SK-N-SH treated with all-trans-retinoic acid at 6 μM for 48 hours (cell line): ENCODE data around the gene HYI.

Experiments
- ATAC-seq: fragments of 200-7000 bp; cut with Tn5 transposase; 3 replicates; pipeline ENCODE4 v1.9.1; 2020; ENCODE audit warnings: mild to moderate bottlenecking, moderate library complexity
- ARNTL ChIP-seq: fragments of 450-650 bp; formaldehyde crosslinking; IDR thresholded peaks from 2 replicates; pipeline ENCODE4 v1.5.0; 2020; ENCODE audit warnings: low read depth, mild to moderate bottlenecking, moderate library complexity, borderline replicate concordance
- BACH2 ChIP-seq: fragments of 250-450 bp; sonication (Bioruptor Pico); IDR thresholded peaks from 2 replicates; pipeline ENCODE4 v1.9.0; 2021; ENCODE audit warnings: mild to moderate bottlenecking, borderline replicate concordance
- CSDC2 ChIP-seq: fragments of 250-450 bp; sonication (Bioruptor Pico); IDR thresholded peaks from 2 replicates; pipeline ENCODE4 v1.5.0; 2020; ENCODE audit warnings: mild to moderate bottlenecking, moderate library complexity
- ESRRG ChIP-seq: fragments of 250-450 bp; sonication (Bioruptor Pico); IDR thresholded peaks from 2 replicates; pipeline ENCODE4 v1.6.1; 2021; ENCODE audit warnings: mild to moderate bottlenecking
- ISL1 ChIP-seq: fragments of 250-450 bp; sonication (Bioruptor Pico); IDR thresholded peaks from 2 replicates; pipeline ENCODE4 v2.1.2; 2022; ENCODE audit warnings: mild to moderate bottlenecking, moderate library complexity
- OSR1 ChIP-seq: fragments of 250-450 bp; sonication (Bioruptor Pico); IDR thresholded peaks from 2 replicates; pipeline ENCODE4 v1.8.0; 2022; ENCODE audit warnings: moderate library complexity, mild to moderate bottlenecking, inconsistent platforms
- RARB ChIP-seq: fragments of 250-450 bp; sonication (Bioruptor Pico); IDR thresholded peaks from 2 replicates; pipeline ENCODE4 v1.8.0; 2021; ENCODE audit warnings: mild to moderate bottlenecking, moderate library complexity
- TCF4 ChIP-seq: fragments of 250-450 bp; sonication (Bioruptor Pico); IDR thresholded peaks from 2 replicates; pipeline ENCODE4 v1.8.0; 2021; ENCODE audit warnings: mild to moderate bottlenecking, moderate library complexity, borderline replicate concordance
- TOX ChIP-seq: fragments of 250-450 bp; sonication (Bioruptor Pico); IDR thresholded peaks from 2 replicates; pipeline ENCODE4 v1.8.0; 2021; ENCODE audit warnings: mild to moderate bottlenecking, moderate library complexity, borderline replicate concordance
- ZC3H10 ChIP-seq: fragments of 250-450 bp; sonication (Bioruptor Pico); IDR thresholded peaks from 2 replicates; pipeline ENCODE4 v1.5.1; 2021; ENCODE audit warnings: mild to moderate bottlenecking, moderate library complexity
- ZFP3 ChIP-seq: fragments of 250-450 bp; sonication (Bioruptor Pico); IDR thresholded peaks from 2 replicates; pipeline ENCODE4 v1.5.0; 2020; ENCODE audit warnings: mild to moderate bottlenecking, moderate library complexity
- ZNF8 ChIP-seq: fragments of 450-650 bp; formaldehyde crosslinking; IDR thresholded peaks from 2 replicates; pipeline ENCODE4 v1.5.0; 2020; ENCODE audit warnings: mild to moderate bottlenecking, moderate library complexity
- TF ChIP-seq, protein P1 (sequence below): fragments of 250-450 bp; sonication (Bioruptor Pico); IDR thresholded peaks from 2 replicates; pipeline ENCODE4 v1.5.0; 2020; ENCODE audit warnings: mild to moderate bottlenecking, moderate library complexity
- TF ChIP-seq, protein P2 (sequence below): fragments of 250-450 bp; sonication (Bioruptor Pico); IDR thresholded peaks from 2 replicates; pipeline ENCODE4 v1.5.1; 2020; ENCODE audit warnings: low read depth, mild to moderate bottlenecking, moderate library complexity
- TF ChIP-seq, protein P3 (sequence below): fragments of 250-450 bp; sonication (Bioruptor Pico); IDR thresholded peaks from 2 replicates; pipeline ENCODE4 v1.5.1; 2021; ENCODE audit warnings: mild to moderate bottlenecking, moderate library complexity
- TF ChIP-seq, protein P4 (sequence below): fragments of 250-450 bp; sonication (Bioruptor Pico); IDR thresholded peaks from 2 replicates; pipeline ENCODE4 v1.8.0; 2020; ENCODE audit warnings: mild to moderate bottlenecking, moderate library complexity, borderline replicate concordance

Gene HYI

DNA sequence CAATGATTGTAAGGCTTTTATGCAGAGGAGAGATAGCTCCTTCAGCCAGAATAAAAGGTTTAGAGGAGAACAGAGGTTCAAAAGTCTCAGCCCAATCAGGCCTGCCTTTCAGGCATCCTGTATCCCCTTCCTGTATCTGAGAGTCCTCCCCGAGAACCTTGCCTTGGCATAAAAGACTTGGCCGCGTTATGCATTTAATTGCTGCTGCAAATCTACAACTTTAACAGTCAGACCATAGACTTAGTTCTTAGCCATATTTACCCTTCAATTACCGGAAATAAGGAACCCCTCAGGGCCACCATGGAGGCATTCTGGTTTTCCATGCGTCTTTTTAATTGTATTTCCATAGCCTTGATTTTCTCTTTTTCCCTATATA lies 18.3 kb upstream of the HYI start (continued):
- TF ChIP-seq, protein P1, sequence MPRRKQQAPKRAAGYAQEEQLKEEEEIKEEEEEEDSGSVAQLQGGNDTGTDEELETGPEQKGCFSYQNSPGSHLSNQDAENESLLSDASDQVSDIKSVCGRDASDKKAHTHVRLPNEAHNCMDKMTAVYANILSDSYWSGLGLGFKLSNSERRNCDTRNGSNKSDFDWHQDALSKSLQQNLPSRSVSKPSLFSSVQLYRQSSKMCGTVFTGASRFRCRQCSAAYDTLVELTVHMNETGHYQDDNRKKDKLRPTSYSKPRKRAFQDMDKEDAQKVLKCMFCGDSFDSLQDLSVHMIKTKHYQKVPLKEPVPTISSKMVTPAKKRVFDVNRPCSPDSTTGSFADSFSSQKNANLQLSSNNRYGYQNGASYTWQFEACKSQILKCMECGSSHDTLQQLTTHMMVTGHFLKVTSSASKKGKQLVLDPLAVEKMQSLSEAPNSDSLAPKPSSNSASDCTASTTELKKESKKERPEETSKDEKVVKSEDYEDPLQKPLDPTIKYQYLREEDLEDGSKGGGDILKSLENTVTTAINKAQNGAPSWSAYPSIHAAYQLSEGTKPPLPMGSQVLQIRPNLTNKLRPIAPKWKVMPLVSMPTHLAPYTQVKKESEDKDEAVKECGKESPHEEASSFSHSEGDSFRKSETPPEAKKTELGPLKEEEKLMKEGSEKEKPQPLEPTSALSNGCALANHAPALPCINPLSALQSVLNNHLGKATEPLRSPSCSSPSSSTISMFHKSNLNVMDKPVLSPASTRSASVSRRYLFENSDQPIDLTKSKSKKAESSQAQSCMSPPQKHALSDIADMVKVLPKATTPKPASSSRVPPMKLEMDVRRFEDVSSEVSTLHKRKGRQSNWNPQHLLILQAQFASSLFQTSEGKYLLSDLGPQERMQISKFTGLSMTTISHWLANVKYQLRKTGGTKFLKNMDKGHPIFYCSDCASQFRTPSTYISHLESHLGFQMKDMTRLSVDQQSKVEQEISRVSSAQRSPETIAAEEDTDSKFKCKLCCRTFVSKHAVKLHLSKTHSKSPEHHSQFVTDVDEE (CRISPR knock-in tag): no peak
- TF ChIP-seq RARB (CRISPR knock-in tag): no peak
- TF ChIP-seq ZFP3 (CRISPR knock-in tag): no peak
- TF ChIP-seq, protein P2, sequence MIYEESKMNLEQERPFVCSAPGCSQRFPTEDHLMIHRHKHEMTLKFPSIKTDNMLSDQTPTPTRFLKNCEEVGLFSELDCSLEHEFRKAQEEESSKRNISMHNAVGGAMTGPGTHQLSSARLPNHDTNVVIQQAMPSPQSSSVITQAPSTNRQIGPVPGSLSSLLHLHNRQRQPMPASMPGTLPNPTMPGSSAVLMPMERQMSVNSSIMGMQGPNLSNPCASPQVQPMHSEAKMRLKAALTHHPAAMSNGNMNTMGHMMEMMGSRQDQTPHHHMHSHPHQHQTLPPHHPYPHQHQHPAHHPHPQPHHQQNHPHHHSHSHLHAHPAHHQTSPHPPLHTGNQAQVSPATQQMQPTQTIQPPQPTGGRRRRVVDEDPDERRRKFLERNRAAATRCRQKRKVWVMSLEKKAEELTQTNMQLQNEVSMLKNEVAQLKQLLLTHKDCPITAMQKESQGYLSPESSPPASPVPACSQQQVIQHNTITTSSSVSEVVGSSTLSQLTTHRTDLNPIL: no peak
- no peak for TF ChIP-seq TCF4
- TF ChIP-seq CSDC2: no peak
- TF ChIP-seq, protein P3, sequence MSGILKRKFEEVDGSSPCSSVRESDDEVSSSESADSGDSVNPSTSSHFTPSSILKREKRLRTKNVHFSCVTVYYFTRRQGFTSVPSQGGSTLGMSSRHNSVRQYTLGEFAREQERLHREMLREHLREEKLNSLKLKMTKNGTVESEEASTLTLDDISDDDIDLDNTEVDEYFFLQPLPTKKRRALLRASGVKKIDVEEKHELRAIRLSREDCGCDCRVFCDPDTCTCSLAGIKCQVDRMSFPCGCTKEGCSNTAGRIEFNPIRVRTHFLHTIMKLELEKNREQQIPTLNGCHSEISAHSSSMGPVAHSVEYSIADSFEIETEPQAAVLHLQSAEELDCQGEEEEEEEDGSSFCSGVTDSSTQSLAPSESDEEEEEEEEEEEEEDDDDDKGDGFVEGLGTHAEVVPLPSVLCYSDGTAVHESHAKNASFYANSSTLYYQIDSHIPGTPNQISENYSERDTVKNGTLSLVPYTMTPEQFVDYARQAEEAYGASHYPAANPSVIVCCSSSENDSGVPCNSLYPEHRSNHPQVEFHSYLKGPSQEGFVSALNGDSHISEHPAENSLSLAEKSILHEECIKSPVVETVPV (CRISPR knock-in tag): no peak

DNA sequence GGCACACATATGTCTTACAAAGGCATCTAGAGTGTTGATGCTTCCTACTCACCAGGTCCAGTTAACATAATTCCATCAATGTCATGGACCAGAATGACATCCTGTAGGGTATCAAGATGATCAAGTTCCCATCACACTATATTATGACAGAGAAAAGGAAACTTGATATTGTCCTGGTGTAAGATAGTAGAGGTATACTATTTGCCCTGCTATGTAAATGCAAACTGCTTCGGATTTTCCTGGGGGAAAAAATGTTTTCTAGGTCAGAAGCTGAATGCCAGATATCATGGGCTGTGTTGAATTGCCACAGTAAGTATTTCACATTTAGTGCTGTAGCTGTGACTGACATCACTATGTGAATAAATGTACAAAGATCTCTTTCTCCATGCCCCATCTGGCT lies 16.2 kb upstream of the HYI start:
- TF ChIP-seq ZFP3 (CRISPR knock-in tag): no peak
- no peak for TF ChIP-seq ZC3H10 (CRISPR knock-in tag)
- TF ChIP-seq CSDC2: no peak
- TF ChIP-seq RARB (CRISPR knock-in tag): no peak
- TF ChIP-seq TOX (CRISPR knock-in tag): no peak
- TF ChIP-seq, protein P1 (CRISPR knock-in tag): no peak
- TF ChIP-seq ISL1 (CRISPR knock-in tag): no peak
- TF ChIP-seq, protein P3 (CRISPR knock-in tag): no peak
- TF ChIP-seq, protein P4, sequence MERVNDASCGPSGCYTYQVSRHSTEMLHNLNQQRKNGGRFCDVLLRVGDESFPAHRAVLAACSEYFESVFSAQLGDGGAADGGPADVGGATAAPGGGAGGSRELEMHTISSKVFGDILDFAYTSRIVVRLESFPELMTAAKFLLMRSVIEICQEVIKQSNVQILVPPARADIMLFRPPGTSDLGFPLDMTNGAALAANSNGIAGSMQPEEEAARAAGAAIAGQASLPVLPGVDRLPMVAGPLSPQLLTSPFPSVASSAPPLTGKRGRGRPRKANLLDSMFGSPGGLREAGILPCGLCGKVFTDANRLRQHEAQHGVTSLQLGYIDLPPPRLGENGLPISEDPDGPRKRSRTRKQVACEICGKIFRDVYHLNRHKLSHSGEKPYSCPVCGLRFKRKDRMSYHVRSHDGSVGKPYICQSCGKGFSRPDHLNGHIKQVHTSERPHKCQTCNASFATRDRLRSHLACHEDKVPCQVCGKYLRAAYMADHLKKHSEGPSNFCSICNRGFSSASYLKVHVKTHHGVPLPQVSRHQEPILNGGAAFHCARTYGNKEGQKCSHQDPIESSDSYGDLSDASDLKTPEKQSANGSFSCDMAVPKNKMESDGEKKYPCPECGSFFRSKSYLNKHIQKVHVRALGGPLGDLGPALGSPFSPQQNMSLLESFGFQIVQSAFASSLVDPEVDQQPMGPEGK: no peak
- no peak for TF ChIP-seq BACH2
- TF ChIP-seq ARNTL (CRISPR knock-in tag): no peak
- no peak for TF ChIP-seq ZNF8 (CRISPR knock-in tag)
- TF ChIP-seq OSR1 (CRISPR knock-in tag): no peak
- TF ChIP-seq ESRRG (CRISPR knock-in tag): no peak
- TF ChIP-seq, protein P2: no peak
- TF ChIP-seq, all 23 proteins: peak for 0
- no peak for ATAC-seq

DNA sequence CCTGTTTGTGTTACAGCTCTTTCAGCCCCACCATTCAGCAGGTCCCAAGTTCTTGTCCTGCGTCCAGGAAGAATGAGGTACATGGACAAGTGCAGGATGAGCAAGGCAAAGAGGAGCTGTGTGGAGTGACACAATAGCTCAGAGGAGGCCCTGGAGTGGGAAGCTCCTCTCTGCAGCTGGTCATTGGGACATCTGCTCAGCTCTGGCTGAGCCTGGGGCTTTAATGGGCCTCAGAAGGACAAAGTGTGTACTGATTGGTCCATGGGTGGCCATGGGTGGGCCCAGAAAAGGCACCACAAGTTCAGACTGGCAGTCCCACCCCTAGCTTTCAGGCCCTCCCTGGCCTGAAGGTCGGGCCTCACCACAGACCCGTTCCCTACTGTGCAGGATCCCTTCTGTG lies 14.7 kb upstream of the HYI start:
- ATAC-seq: no peak
- TF ChIP-seq ESRRG (CRISPR knock-in tag) (no peak), ARNTL (CRISPR knock-in tag) (no peak), ISL1 (CRISPR knock-in tag) (no peak)
- TF ChIP-seq, protein P1 (CRISPR knock-in tag): no peak
- TF ChIP-seq, all 23 proteins: peak for 0
